Measurements from ENCODE around the gene KCNJ15.

GRCh38 chr21:38239672-38240071 is 17.1 kb upstream of the KCNJ15 start:
- no peak for TF ChIP-seq POLR2A (IDR thresholded peaks at IDR 0.05)
- TF ChIP-seq, protein P1, sequence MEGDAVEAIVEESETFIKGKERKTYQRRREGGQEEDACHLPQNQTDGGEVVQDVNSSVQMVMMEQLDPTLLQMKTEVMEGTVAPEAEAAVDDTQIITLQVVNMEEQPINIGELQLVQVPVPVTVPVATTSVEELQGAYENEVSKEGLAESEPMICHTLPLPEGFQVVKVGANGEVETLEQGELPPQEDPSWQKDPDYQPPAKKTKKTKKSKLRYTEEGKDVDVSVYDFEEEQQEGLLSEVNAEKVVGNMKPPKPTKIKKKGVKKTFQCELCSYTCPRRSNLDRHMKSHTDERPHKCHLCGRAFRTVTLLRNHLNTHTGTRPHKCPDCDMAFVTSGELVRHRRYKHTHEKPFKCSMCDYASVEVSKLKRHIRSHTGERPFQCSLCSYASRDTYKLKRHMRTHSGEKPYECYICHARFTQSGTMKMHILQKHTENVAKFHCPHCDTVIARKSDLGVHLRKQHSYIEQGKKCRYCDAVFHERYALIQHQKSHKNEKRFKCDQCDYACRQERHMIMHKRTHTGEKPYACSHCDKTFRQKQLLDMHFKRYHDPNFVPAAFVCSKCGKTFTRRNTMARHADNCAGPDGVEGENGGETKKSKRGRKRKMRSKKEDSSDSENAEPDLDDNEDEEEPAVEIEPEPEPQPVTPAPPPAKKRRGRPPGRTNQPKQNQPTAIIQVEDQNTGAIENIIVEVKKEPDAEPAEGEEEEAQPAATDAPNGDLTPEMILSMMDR (IDR thresholded peaks at IDR 0.05): no peak

Measured in Peyer's patch (tissue), 4 donors.